ENCODE results near the gene SLC4A3.
A peak's percentile ranks its signal among the peaks of the same experiment; 100 is the strongest.

SLC4A3 gene

GRCh38 chr2:219596954-219597551, 30.4 kb upstream of the SLC4A3 start:
- peaks cover 9% of the 10 kb centered on the region; the same call in 1 of the 2 replicates for H3K4me1 ChIP-seq (ENCODE audit: low read length)
- peak overlapping the region; percentile 89 for H3K9ac ChIP-seq (ENCODE audit: low read length)
- H3K36me3 ChIP-seq (replicated peaks; ENCODE audit: low read depth, low read length) = no peaks in the 10 kb centered on the region
- no peaks in the 10 kb centered on the region for H3K9me3 ChIP-seq (ENCODE audit: insufficient read depth, low read length)
- peak overlapping the region; percentile 85 for H3K4me3 ChIP-seq (ENCODE audit: low read length)
- peak overlapping the region; percentile 50 for H3K27ac ChIP-seq (ENCODE audit: low read length)
- H3K27me3 ChIP-seq (ENCODE audit: low read depth, low read length) = no peaks in the 10 kb centered on the region
- H3K4me2 ChIP-seq (ENCODE audit: low read length) = peak overlapping the region; percentile 96
- H3K79me2 ChIP-seq (ENCODE audit: low read length) = no peaks in the 10 kb centered on the region
- H4K20me1 ChIP-seq (ENCODE audit: insufficient read depth, low read length) = no peaks in the 10 kb centered on the region
- TF ChIP-seq, protein P1, sequence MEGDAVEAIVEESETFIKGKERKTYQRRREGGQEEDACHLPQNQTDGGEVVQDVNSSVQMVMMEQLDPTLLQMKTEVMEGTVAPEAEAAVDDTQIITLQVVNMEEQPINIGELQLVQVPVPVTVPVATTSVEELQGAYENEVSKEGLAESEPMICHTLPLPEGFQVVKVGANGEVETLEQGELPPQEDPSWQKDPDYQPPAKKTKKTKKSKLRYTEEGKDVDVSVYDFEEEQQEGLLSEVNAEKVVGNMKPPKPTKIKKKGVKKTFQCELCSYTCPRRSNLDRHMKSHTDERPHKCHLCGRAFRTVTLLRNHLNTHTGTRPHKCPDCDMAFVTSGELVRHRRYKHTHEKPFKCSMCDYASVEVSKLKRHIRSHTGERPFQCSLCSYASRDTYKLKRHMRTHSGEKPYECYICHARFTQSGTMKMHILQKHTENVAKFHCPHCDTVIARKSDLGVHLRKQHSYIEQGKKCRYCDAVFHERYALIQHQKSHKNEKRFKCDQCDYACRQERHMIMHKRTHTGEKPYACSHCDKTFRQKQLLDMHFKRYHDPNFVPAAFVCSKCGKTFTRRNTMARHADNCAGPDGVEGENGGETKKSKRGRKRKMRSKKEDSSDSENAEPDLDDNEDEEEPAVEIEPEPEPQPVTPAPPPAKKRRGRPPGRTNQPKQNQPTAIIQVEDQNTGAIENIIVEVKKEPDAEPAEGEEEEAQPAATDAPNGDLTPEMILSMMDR (IDR thresholded peaks at IDR 0.05; ENCODE audit: low read depth, low read length) = no peak
- no peak for TF ChIP-seq EZH2phosphoT487 (IDR thresholded peaks at IDR 0.05; ENCODE audit: low read depth)
- H2AFZ ChIP-seq (ENCODE audit: low read depth, low read length) = peak overlapping the region; percentile 56; the same call in 1 of the 2 replicates

DNA sequence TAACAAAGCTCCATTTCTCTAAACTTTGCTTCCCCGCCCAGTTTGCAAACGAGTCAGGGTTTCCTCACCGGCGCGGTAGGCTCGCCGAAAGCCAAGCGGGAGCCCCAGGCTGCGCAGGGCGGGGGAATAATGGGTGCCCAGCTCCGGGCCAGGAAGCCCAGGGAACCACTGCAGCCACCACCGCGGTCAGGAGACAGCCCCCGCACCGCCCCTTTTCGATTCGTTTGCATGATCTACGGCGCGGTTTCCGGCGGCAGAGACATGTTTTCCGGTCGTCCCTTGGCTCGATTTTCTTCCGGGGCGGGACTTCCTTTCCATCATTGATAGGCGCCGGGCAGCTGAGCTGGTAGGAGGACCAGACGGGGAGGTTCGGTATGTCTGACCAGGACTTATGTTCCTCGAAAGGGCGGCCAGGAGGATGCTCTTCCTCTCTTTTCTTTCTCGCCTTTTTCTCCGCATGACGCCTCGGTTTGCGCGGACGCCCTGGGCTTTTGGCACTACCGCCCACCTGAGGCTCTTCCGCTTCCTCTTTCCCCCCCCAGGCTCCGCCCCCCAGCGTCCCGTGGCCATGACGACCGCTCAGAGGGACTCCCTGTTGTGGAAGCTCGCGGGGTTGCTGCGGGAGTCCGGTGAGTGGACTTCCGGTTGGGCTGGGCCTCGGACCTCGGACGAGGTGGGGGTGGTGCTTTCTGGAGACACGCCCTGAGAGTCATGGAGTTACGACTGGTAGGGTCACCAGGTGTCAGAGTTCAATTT, 29.7 kb upstream of the SLC4A3 start, which contains the start of gene STK11IP:
Gene STK11IP, plus strand, starts transcription at position 306 of the 756 bp plus-strand sequence. Its CDS starts 263 bp downstream, at position 569.
- Histone ChIP-seq H2AFZ (ENCODE audit: low read depth, low read length) (peak within 1 kb of the TSS; percentile 56), H3K79me2 (ENCODE audit: low read length) (no peaks in the 10 kb centered on the region), H3K27ac (ENCODE audit: low read length) (peak within 1 kb of the TSS; percentile 50), H3K4me1 (ENCODE audit: low read length) (peaks cover 9% of the 10 kb centered on the region; the same call in 1 of the 2 replicates), H3K4me3 (ENCODE audit: low read length) (peak within 1 kb of the TSS; percentile 85), H3K36me3 (replicated peaks; ENCODE audit: low read depth, low read length) (peaks cover 2% of the 10 kb centered on the region), H3K4me2 (ENCODE audit: low read length) (peak within 1 kb of the TSS; percentile 96), H3K27me3 (ENCODE audit: low read depth, low read length) (no peaks in the 10 kb centered on the region), H4K20me1 (ENCODE audit: insufficient read depth, low read length) (no peaks in the 10 kb centered on the region), H3K9ac (ENCODE audit: low read length) (peak within 1 kb of the TSS; percentile 89), H3K9me3 (ENCODE audit: insufficient read depth, low read length) (no peaks in the 10 kb centered on the region)
- TF ChIP-seq, protein P1 (IDR thresholded peaks at IDR 0.05; ENCODE audit: low read depth, low read length) = no peak
- no peak for TF ChIP-seq EZH2phosphoT487 (IDR thresholded peaks at IDR 0.05; ENCODE audit: low read depth)

GRCh38 chr2:219598308-219599078, 28.9 kb upstream of the SLC4A3 start:
- H3K36me3 ChIP-seq (replicated peaks; ENCODE audit: low read depth, low read length) = peaks cover 2% of the 10 kb centered on the region
- H3K9me3 ChIP-seq (ENCODE audit: insufficient read depth, low read length) = no peaks in the 10 kb centered on the region
- no peaks in the 10 kb centered on the region for H3K79me2 ChIP-seq (ENCODE audit: low read length)
- TF ChIP-seq, protein P1 (IDR thresholded peaks at IDR 0.05; ENCODE audit: low read depth, low read length) = no peak
- TF ChIP-seq EZH2phosphoT487 (IDR thresholded peaks at IDR 0.05; ENCODE audit: low read depth) = no peak
- peak overlapping the region; percentile 89 for H3K9ac ChIP-seq (ENCODE audit: low read length)
- no peak overlapping the region for H3K27ac ChIP-seq (ENCODE audit: low read length)
- H3K27me3 ChIP-seq (ENCODE audit: low read depth, low read length) = no peaks in the 10 kb centered on the region
- peak overlapping the region; percentile 85 for H3K4me3 ChIP-seq (ENCODE audit: low read length)
- peak overlapping the region; percentile 95 for H3K4me2 ChIP-seq (ENCODE audit: low read length)
- H3K4me1 ChIP-seq (ENCODE audit: low read length) = peaks cover 13% of the 10 kb centered on the region
- no peak overlapping the region for H2AFZ ChIP-seq (ENCODE audit: low read depth, low read length)
- no peaks in the 10 kb centered on the region for H4K20me1 ChIP-seq (ENCODE audit: insufficient read depth, low read length)

Measured in OCI-LY3 (cell line).